Trophoblast cell (in vitro differentiated cells and primary cell): Measurements from ENCODE around the gene C1orf35.
A peak's percentile ranks its signal among the peaks of the same experiment; 100 is the strongest.

Experiments used
- DNase-seq, 2 donors: peaks; one replicate each; pipeline ENCODE4 v3.0.0-alpha.2; 2016
- H2AFZ ChIP-seq: 2 replicates; pipeline ENCODE4 v1.6.1; 2013; ENCODE audit warnings: low read length, moderate library complexity, mild to moderate bottlenecking; ENCODE audit not compliant: insufficient read depth, poor library complexity
- H2AK5ac ChIP-seq: 2 replicates; pipeline ENCODE4 v1.6.1; 2013; ENCODE audit warnings: mild to moderate bottlenecking, low read length
- H2BK120ac ChIP-seq: 2 replicates; pipeline ENCODE4 v1.6.1; 2013; ENCODE audit warnings: low read length, mild to moderate bottlenecking, moderate library complexity; ENCODE audit not compliant: insufficient read depth, poor library complexity
- H2BK12ac ChIP-seq: 2 replicates; pipeline ENCODE4 v1.6.1; 2013; ENCODE audit warnings: mild to moderate bottlenecking, low read length, moderate library complexity
- H2BK5ac ChIP-seq: 2 replicates; pipeline ENCODE4 v1.6.1; 2013; ENCODE audit warnings: low read length, low read depth, moderate library complexity, mild to moderate bottlenecking; ENCODE audit not compliant: poor library complexity
- H3K14ac ChIP-seq: 2 replicates; pipeline ENCODE4 v1.6.1; 2013; ENCODE audit warnings: mild to moderate bottlenecking, low read length
- H3K18ac ChIP-seq: 2 replicates; pipeline ENCODE4 v1.6.1; 2013; ENCODE audit warnings: mild to moderate bottlenecking, low read length
- H3K23ac ChIP-seq: 2 replicates; pipeline ENCODE4 v1.6.1; 2013; ENCODE audit warnings: low read length
- H3K27ac ChIP-seq: 2 replicates; pipeline ENCODE4 v1.5.1; 2013; ENCODE audit warnings: low read depth, mild to moderate bottlenecking, inconsistent platforms, low read length, moderate library complexity
- H3K27me3 ChIP-seq: 2 replicates; pipeline ENCODE4 v1.6.1; 2013; ENCODE audit warnings: inconsistent platforms, mild to moderate bottlenecking, low read length, moderate library complexity; ENCODE audit not compliant: insufficient read depth
- H3K36me3 ChIP-seq, 2 experiments: 1 replicate in 1 of 2; 2 replicates in 1 of 2; pipeline ENCODE4 v1.6.1; 2013; ENCODE audit warnings: low read length in 2 of 2, mild to moderate bottlenecking in 2 of 2, moderate library complexity in 1 of 2; ENCODE audit not compliant: insufficient read depth in 2 of 2, control insufficient read depth in 1 of 2
- H3K4ac ChIP-seq: 2 replicates; pipeline ENCODE4 v1.6.1; 2013; ENCODE audit warnings: low read depth, mild to moderate bottlenecking, low read length, moderate library complexity
- H3K4me1 ChIP-seq, 2 experiments: 1 replicate in 1 of 2; 2 replicates in 1 of 2; pipeline ENCODE4 v1.6.1; 2013; ENCODE audit warnings: low read length in 2 of 2, mild to moderate bottlenecking in 2 of 2, moderate library complexity in 1 of 2; ENCODE audit not compliant: insufficient read depth in 2 of 2, control insufficient read depth in 1 of 2
- H3K4me2 ChIP-seq: 2 replicates; pipeline ENCODE4 v1.6.1; 2013; ENCODE audit warnings: inconsistent platforms, mild to moderate bottlenecking, low read length, moderate library complexity
- H3K4me3 ChIP-seq: 2 replicates; pipeline ENCODE4 v1.5.1; 2013; ENCODE audit warnings: mild to moderate bottlenecking, low read depth, low read length, inconsistent platforms
- H3K79me1 ChIP-seq: one replicate; pipeline ENCODE4 v1.6.1; 2013; ENCODE audit warnings: low read length
- H3K79me2 ChIP-seq: 2 replicates; pipeline ENCODE4 v1.6.1; 2013; ENCODE audit warnings: low read length, mild to moderate bottlenecking; ENCODE audit not compliant: control insufficient read depth, insufficient read depth, poor library complexity
- H3K9ac ChIP-seq: 2 replicates; pipeline ENCODE4 v1.6.1; 2013; ENCODE audit warnings: mild to moderate bottlenecking, low read length
- H3K9me3 ChIP-seq: 2 replicates; pipeline ENCODE4 v1.6.1; 2013; ENCODE audit warnings: low read depth, mild to moderate bottlenecking, control low read depth, inconsistent platforms, low read length; ENCODE audit not compliant: insufficient read depth
- H4K12ac ChIP-seq: 2 replicates; pipeline ENCODE4 v1.6.1; 2013; ENCODE audit warnings: low read depth, mild to moderate bottlenecking, low read length, moderate library complexity
- H4K8ac ChIP-seq: 2 replicates; pipeline ENCODE4 v1.6.1; 2013; ENCODE audit warnings: low read depth, mild to moderate bottlenecking, low read length, moderate library complexity
- H4K91ac ChIP-seq: one replicate; pipeline ENCODE4 v1.6.1; 2013; ENCODE audit warnings: low read depth, mild to moderate bottlenecking, low read length, moderate library complexity
- WGBS: extraction: QIAGEN DNeasy Blood & Tissue Kit; methylation state at CpG from one replicate; pipeline ENCODE4 v1.1.7; 2013; ENCODE audit warnings: missing lambda C conversion rate; ENCODE audit not compliant: insufficient read length, insufficient coverage; ENCODE audit errors: extremely low coverage; 5-methylcytosine and 5-hydroxymethylcytosine counted together

Gene C1orf35

DNA sequence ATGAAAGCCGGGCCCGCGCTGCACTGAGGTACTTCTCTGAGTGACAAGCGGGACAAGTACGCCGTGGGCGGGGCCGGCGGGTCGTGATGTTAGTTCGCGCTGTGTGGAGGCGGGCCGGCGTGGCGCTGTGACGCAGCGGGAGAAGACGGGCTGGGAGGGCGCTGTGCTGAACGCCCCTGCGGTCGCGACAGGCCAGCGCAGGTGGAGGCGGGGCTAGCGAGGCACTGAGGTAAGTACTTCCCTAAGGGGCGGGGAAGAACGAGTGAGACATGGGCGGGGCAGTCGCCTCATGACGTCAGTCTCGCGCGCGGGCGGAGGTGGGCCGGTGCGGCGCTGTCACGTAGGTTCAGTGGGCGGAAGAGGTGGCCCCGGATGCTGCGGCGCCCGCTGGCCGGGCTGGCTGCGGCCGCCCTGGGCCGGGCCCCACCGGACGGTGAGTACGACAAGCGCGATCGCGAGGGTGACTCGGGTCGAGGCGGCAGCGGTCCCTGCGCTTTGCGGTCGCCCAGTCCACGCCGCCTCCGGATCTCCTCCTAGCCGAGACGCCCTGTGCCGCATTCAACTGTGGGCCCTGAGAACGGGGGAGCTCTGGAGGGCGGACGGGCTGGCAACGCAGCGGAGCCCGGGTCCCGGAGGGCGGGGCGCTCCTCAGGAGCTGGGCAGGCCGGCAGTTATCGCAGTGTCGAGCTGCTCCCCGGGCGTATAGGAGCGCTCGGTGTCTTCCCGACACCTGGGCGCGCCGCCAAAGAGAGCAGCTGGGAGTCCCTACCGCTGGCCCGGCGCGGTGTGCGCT is 37.0 kb upstream of the C1orf35 start, which contains the start of gene GUK1:
Gene GUK1, plus strand, starts transcription at position 349 of the 793 bp plus-strand sequence. Its CDS starts 24 bp downstream, at position 373.
- no CpG with 5 or more reads among the region's 95 CpGs for WGBS
- DNase-seq = peak; percentile 100

DNA sequence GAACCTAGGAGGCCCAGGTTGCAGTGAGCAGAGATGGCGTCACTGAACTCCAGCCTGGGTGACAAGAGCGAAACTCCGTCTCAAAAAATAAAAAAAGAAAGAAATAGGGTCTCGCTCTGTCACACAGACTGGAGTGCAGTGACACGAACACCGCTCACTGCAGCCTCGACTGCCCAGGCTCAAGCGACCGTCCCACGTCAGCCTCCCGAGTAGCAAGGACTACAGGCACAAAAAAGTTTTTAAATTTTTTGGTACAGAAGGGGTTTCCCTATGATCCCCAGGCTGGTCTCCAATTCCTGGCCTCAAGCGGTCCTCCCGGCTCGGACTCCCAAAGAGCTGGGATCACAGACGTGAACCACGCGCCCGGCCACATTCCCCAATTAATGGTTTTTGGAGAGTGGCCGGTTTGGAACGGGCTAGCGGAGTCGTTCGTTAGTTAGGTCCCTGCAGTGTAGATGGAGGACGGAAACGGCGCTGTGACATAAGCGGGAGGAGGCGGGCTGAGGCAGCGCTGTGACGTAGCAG is 36.3 kb upstream of the C1orf35 start:
- no peak overlapping the region for H2AK5ac ChIP-seq
- peak overlapping the region; percentile 74 for H2AFZ ChIP-seq
- WGBS = no CpG with 5 or more reads among the region's 30 CpGs
- H4K91ac ChIP-seq = peak overlapping the region; percentile 79
- no peak overlapping the region for H2BK12ac ChIP-seq
- peak overlapping the region; percentile 72 for H3K4ac ChIP-seq
- H3K18ac ChIP-seq = peak overlapping the region; percentile 72
- peak overlapping the region; percentile 78 for H4K12ac ChIP-seq
- peak overlapping the region; percentile 18 for H3K9ac ChIP-seq
- peaks cover 10 to 15% of the 10 kb centered on the region in 2 experiments for H3K36me3 ChIP-seq
- H3K14ac ChIP-seq = peak overlapping the region; percentile 84
- H3K9me3 ChIP-seq = peaks cover 5% of the 10 kb centered on the region
- no peak overlapping the region for H3K23ac ChIP-seq
- H3K4me1 ChIP-seq = peaks cover 9 to 20% of the 10 kb centered on the region in 2 experiments
- H3K79me2 ChIP-seq = peaks cover 32% of the 10 kb centered on the region
- H2BK5ac ChIP-seq = no peak overlapping the region
- peak overlapping the region; percentile 68 for H3K4me2 ChIP-seq
- H3K79me1 ChIP-seq = peaks cover 10% of the 10 kb centered on the region
- peak overlapping the region; percentile 67 for H3K4me3 ChIP-seq
- H4K8ac ChIP-seq = peak overlapping the region; percentile 94
- no peaks in the 10 kb centered on the region for H3K27me3 ChIP-seq
- no peak for DNase-seq
- peak overlapping the region; percentile 59 for H3K27ac ChIP-seq
- peak overlapping the region; percentile 61 for H2BK120ac ChIP-seq

More for the DNA sequence above, 37.0 kb upstream of the C1orf35 start, which contains the start of gene GUK1:
- peak within 1 kb of the TSS; percentile 89 for H4K91ac ChIP-seq
- peak within 1 kb of the TSS; percentile 99 for H3K4me3 ChIP-seq
- peak within 1 kb of the TSS; percentile 94 for H4K8ac ChIP-seq
- H2BK5ac ChIP-seq = peak within 1 kb of the TSS; percentile 79
- no peaks in the 10 kb centered on the region for H3K27me3 ChIP-seq
- peaks cover 9 to 20% of the 10 kb centered on the region in 2 experiments for H3K4me1 ChIP-seq
- H3K9me3 ChIP-seq = peaks cover 2% of the 10 kb centered on the region
- peak within 1 kb of the TSS; percentile 74 for H2AFZ ChIP-seq
- H4K12ac ChIP-seq = peak within 1 kb of the TSS; percentile 78
- peak within 1 kb of the TSS; percentile 85 for H3K4ac ChIP-seq
- no peak within 1 kb of the TSS for H2BK12ac ChIP-seq
- H3K4me2 ChIP-seq = peak within 1 kb of the TSS; percentile 97
- peak within 1 kb of the TSS; percentile 64 for H3K27ac ChIP-seq
- peak within 1 kb of the TSS; percentile 98 for H3K9ac ChIP-seq
- H3K18ac ChIP-seq = peak within 1 kb of the TSS; percentile 72
- peaks cover 11 to 15% of the 10 kb centered on the region in 2 experiments for H3K36me3 ChIP-seq
- peak within 1 kb of the TSS; percentile 91 for H3K14ac ChIP-seq
- peaks cover 32% of the 10 kb centered on the region for H3K79me2 ChIP-seq
- peaks cover 10% of the 10 kb centered on the region for H3K79me1 ChIP-seq
- H2BK120ac ChIP-seq = peak within 1 kb of the TSS; percentile 61
- no peak within 1 kb of the TSS for H3K23ac ChIP-seq
- H2AK5ac ChIP-seq = peak within 1 kb of the TSS; percentile 49

DNA sequence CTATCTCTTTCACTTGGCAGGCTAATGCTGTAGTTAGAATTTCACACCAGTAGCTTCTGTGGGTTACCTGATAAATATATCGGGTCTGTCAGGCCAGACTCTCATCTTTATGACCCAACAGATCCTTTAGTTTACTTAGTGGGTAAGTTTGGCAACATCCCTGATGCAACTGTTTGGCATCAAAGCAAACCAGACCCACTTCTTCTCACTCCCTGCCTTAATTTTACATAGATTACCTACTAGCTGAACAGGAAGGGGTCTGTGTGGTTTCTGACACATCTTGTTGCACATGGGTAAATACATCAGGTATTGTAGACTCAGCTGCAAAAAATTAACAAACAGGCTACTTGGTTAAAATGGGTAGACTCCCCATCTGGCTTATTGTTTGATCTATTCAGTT is 33.8 kb upstream of the C1orf35 start:
- H2AK5ac ChIP-seq = no peak overlapping the region
- WGBS = no CpG with 5 or more reads among the region's 1 CpG
- H3K36me3 ChIP-seq = peaks cover 5% of the 10 kb centered on the region in 2 experiments

GRCh38 chr1:228134591-228134990 is 31.5 kb upstream of the C1orf35 start:
- no peak overlapping the region for H2BK5ac ChIP-seq
- no peaks in the 10 kb centered on the region for H3K79me2 ChIP-seq
- H3K27ac ChIP-seq = no peak overlapping the region
- H3K4me1 ChIP-seq = peaks cover 0 to 3% of the 10 kb centered on the region in 2 experiments
- WGBS = no CpG with 5 or more reads among the region's 12 CpGs
- H3K27me3 ChIP-seq = no peaks in the 10 kb centered on the region
- no peak for DNase-seq
- no peak overlapping the region for H4K12ac ChIP-seq
- H2BK12ac ChIP-seq = no peak overlapping the region
- H4K8ac ChIP-seq = no peak overlapping the region
- no peak overlapping the region for H2BK120ac ChIP-seq
- no peak overlapping the region for H3K4me2 ChIP-seq
- no peak overlapping the region for H3K9ac ChIP-seq
- H3K79me1 ChIP-seq = peaks cover 3% of the 10 kb centered on the region
- H3K23ac ChIP-seq = no peak overlapping the region
- H3K14ac ChIP-seq = no peak overlapping the region
- H2AFZ ChIP-seq = no peak overlapping the region
- H3K4me3 ChIP-seq = no peak overlapping the region
- no peaks in the 10 kb centered on the region for H3K36me3 ChIP-seq
- no peak overlapping the region for H3K4ac ChIP-seq
- H4K91ac ChIP-seq = no peak overlapping the region
- H3K18ac ChIP-seq = no peak overlapping the region
- H2AK5ac ChIP-seq = no peak overlapping the region
- peaks cover 3% of the 10 kb centered on the region for H3K9me3 ChIP-seq

More for the DNA sequence above, 33.8 kb upstream of the C1orf35 start:
- Histone ChIP-seq H3K18ac (no peak overlapping the region), H3K4me3 (no peak overlapping the region), H3K4me1 (peaks cover 9 to 13% of the 10 kb centered on the region in 2 experiments), H2BK120ac (no peak overlapping the region), H3K9ac (no peak overlapping the region), H2BK5ac (no peak overlapping the region), H3K14ac (no peak overlapping the region), H3K79me1 (peaks cover 10% of the 10 kb centered on the region), H3K27me3 (no peaks in the 10 kb centered on the region), H3K23ac (no peak overlapping the region), H4K12ac (no peak overlapping the region), H4K91ac (no peak overlapping the region), H3K4me2 (no peak overlapping the region), H3K27ac (no peak overlapping the region), H3K9me3 (peaks cover 3% of the 10 kb centered on the region), H3K79me2 (peaks cover 17% of the 10 kb centered on the region), H2AFZ (no peak overlapping the region), H2BK12ac (no peak overlapping the region), H4K8ac (no peak overlapping the region), H3K4ac (no peak overlapping the region)
- DNase-seq = no peak
